ENCODE data around the gene GABRQ. TPM values are rescaled to one million over a fixed set of nuclear protein-coding genes. Genes with fewer than 3 reads are reported as not detected.

The GABRQ gene
- total RNA-seq, 5 donors from 2014 or later (not counting 1 experiment from before 2014, with no cell fraction given) = not detected

DNA sequence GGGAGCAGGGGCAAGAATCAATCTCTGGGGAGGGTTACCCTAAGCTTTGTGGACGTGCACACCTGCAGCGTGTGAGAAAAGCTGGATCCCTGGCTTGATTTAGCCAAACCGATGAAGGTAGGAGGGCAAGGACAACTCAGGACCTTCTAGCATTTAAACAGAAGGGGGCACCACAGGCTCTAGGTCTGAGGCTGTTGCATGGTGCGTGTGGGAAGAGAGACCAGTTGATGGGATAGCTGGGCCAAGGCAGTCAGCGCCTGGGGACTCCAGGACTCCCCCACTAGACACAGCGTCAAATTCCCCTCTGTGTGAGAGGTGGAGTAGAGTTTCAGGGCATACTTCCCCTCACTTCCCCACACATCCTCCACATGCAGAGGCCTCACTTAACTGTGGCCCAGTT lies 4.3 kb downstream of the GABRQ start:
- peaks cover 0 to 4% of the 10 kb centered on the region in 2 experiments for H3K4me1 ChIP-seq (ENCODE audit: control insufficient read depth in 1 of 2, extremely low read depth in 1 of 2, insufficient read depth in 2 of 2, low read length in 2 of 2)
- Mint-ChIP-seq H3K4me3 (no peak overlapping the region), H3K4me1 (no peaks in the 10 kb centered on the region), H3K9me3 (no peaks in the 10 kb centered on the region), H3K27ac (no peak overlapping the region), H3K27me3 (peaks cover 10 to 14% of the 10 kb centered on the region in 2 donors), H3K36me3 (no peaks in the 10 kb centered on the region)
- ChIA-PET CTCF (no interaction called here), POLR2A (no interaction called here)
- H3K27me3 ChIP-seq (replicated peaks in 1 of 2; ENCODE audit: control insufficient read depth in 2 of 2, extremely low read depth in 1 of 2, insufficient read depth in 2 of 2, low read length in 1 of 2) = peaks cover 0 to 22% of the 10 kb centered on the region in 2 experiments
- H3K36me3 ChIP-seq (ENCODE audit: control insufficient read depth in 2 of 2, extremely low read depth in 1 of 2, insufficient read depth in 1 of 2, low read length in 1 of 2) = no peaks in the 10 kb centered on the region
- no peak overlapping the region for H3K4me3 ChIP-seq (ENCODE audit: control insufficient read depth in 1 of 2, extremely low read depth in 1 of 2, low read length in 1 of 2)
- H3K9me3 ChIP-seq = no peaks in the 10 kb centered on the region
- DNase-seq (no peak), ATAC-seq (replicated peaks in 1 of 4) (no peak)
- no peak overlapping the region for H3K27ac ChIP-seq (ENCODE audit: low read length)
- WGBS (ENCODE audit: insufficient coverage) = no CpG with 5 or more reads among the region's 6 CpGs

GRCh38 chrX:152642931-152643564 lies 5.4 kb downstream of the GABRQ start:
- H3K27ac Mint-ChIP-seq = no peak overlapping the region
- no peak overlapping the region for H3K27ac ChIP-seq (ENCODE audit: low read length)
- no peaks in the 10 kb centered on the region for H3K36me3 ChIP-seq (ENCODE audit: control insufficient read depth in 2 of 2, extremely low read depth in 1 of 2, insufficient read depth in 1 of 2, low read length in 1 of 2)
- peaks cover 0 to 15% of the 10 kb centered on the region in 2 experiments for H3K27me3 ChIP-seq (replicated peaks in 1 of 2; ENCODE audit: control insufficient read depth in 2 of 2, extremely low read depth in 1 of 2, insufficient read depth in 2 of 2, low read length in 1 of 2)
- no peak overlapping the region for H3K4me3 ChIP-seq (ENCODE audit: control insufficient read depth in 1 of 2, extremely low read depth in 1 of 2, low read length in 1 of 2)
- H3K4me1 Mint-ChIP-seq = no peaks in the 10 kb centered on the region
- ATAC-seq (replicated peaks in 1 of 4) (no peak), DNase-seq (no peak)
- no peaks in the 10 kb centered on the region for H3K9me3 Mint-ChIP-seq
- CTCF ChIA-PET = no interaction called here
- H3K27me3 Mint-ChIP-seq = peaks cover 6 to 9% of the 10 kb centered on the region in 2 donors
- H3K36me3 Mint-ChIP-seq = no peaks in the 10 kb centered on the region
- H3K4me1 ChIP-seq (ENCODE audit: control insufficient read depth in 1 of 2, extremely low read depth in 1 of 2, insufficient read depth in 2 of 2, low read length in 2 of 2) = peaks cover 0 to 1% of the 10 kb centered on the region in 2 experiments
- POLR2A ChIA-PET = no interaction called here
- no peak overlapping the region for H3K4me3 Mint-ChIP-seq
- H3K9me3 ChIP-seq = no peaks in the 10 kb centered on the region
- WGBS (ENCODE audit: insufficient coverage) = no CpG with 5 or more reads among the region's 11 CpGs

DNA sequence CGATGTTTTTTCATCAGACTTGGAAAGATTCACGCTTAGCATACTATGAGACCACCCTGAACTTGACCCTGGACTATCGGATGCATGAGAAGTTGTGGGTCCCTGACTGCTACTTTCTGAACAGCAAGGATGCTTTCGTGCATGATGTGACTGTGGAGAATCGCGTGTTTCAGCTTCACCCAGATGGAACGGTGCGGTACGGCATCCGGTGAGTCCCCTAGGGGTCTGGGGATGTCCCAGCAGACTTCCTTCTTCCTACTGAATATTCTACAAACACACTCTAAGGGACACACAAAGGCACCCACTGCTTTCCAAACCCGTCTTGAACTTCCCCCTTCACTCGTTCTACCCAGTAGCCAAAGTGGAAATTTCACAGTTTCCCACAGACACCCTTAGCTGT lies 9.3 kb downstream of the GABRQ start:
- POLR2A ChIA-PET = no interaction called here
- ATAC-seq (replicated peaks in 1 of 4) (no peak), DNase-seq (no peak)
- Mint-ChIP-seq H3K4me3 (no peak overlapping the region), H3K27me3 (peaks cover 8% of the 10 kb centered on the region in 2 donors), H3K27ac (no peak overlapping the region), H3K4me1 (no peaks in the 10 kb centered on the region), H3K9me3 (no peaks in the 10 kb centered on the region), H3K36me3 (no peaks in the 10 kb centered on the region)
- Histone ChIP-seq H3K9me3 (no peaks in the 10 kb centered on the region), H3K4me3 (ENCODE audit: control insufficient read depth in 1 of 2, extremely low read depth in 1 of 2, low read length in 1 of 2) (no peak overlapping the region), H3K27me3 (replicated peaks in 1 of 2; ENCODE audit: control insufficient read depth in 2 of 2, extremely low read depth in 1 of 2, insufficient read depth in 2 of 2, low read length in 1 of 2) (no peaks in the 10 kb centered on the region), H3K27ac (ENCODE audit: low read length) (no peak overlapping the region), H3K4me1 (ENCODE audit: control insufficient read depth in 1 of 2, extremely low read depth in 1 of 2, insufficient read depth in 2 of 2, low read length in 2 of 2) (no peaks in the 10 kb centered on the region), H3K36me3 (ENCODE audit: control insufficient read depth in 2 of 2, extremely low read depth in 1 of 2, insufficient read depth in 1 of 2, low read length in 1 of 2) (no peaks in the 10 kb centered on the region)
- WGBS (ENCODE audit: insufficient coverage) = 78% methylated on average over 5 of the region's 12 CpGs
- CTCF ChIA-PET = interaction anchor here in 1 of 2 donors (1.2 kb wide), 1 partner anchor 14 kb away, joined by 5 read pairs; no protein-coding TSS in a partner anchor

DNA sequence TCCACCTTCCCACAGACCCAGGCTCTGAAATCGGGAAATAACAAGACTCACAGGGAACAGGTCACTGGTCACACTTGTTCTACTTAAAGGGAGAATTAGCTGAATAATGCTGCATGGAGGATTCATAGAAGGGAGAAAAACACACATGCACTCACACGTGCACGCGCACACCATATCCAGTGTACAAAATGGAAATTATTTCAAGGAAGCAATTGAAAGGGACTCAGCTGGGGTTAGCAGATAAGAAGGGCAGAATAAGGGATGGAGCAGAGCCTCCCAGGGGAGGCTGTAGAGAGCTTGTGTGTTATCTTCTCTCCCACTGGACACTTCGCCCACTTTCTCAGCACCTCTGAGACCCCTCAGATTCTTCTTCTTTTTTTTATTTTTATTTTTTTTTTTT lies 10.3 kb downstream of the GABRQ start:
- DNase-seq (no peak), ATAC-seq (replicated peaks in 1 of 4) (no peak)
- H3K27me3 ChIP-seq (replicated peaks in 1 of 2; ENCODE audit: control insufficient read depth in 2 of 2, extremely low read depth in 1 of 2, insufficient read depth in 2 of 2, low read length in 1 of 2) = peaks cover 0 to 2% of the 10 kb centered on the region in 2 experiments
- H3K27ac ChIP-seq (ENCODE audit: low read length) = no peak overlapping the region
- Mint-ChIP-seq H3K27me3 (peaks cover 8% of the 10 kb centered on the region in 2 donors), H3K27ac (no peak overlapping the region), H3K4me3 (no peak overlapping the region), H3K4me1 (no peaks in the 10 kb centered on the region), H3K9me3 (no peaks in the 10 kb centered on the region), H3K36me3 (no peaks in the 10 kb centered on the region)
- no peak overlapping the region for H3K4me3 ChIP-seq (ENCODE audit: control insufficient read depth in 1 of 2, extremely low read depth in 1 of 2, low read length in 1 of 2)
- no peaks in the 10 kb centered on the region for H3K9me3 ChIP-seq
- ChIA-PET POLR2A (no interaction called here), CTCF (interaction anchor here in 1 of 2 donors (1.2 kb wide), 1 partner anchor 15 kb away, joined by 5 read pairs; no protein-coding TSS in a partner anchor)
- WGBS (ENCODE audit: insufficient coverage) = no CpG with 5 or more reads among the region's 5 CpGs
- no peaks in the 10 kb centered on the region for H3K4me1 ChIP-seq (ENCODE audit: control insufficient read depth in 1 of 2, extremely low read depth in 1 of 2, insufficient read depth in 2 of 2, low read length in 2 of 2)
- H3K36me3 ChIP-seq (ENCODE audit: control insufficient read depth in 2 of 2, extremely low read depth in 1 of 2, insufficient read depth in 1 of 2, low read length in 1 of 2) = no peaks in the 10 kb centered on the region

GRCh38 chrX:152652060-152652459 lies 14.4 kb downstream of the GABRQ start:
- H3K27me3 ChIP-seq (replicated peaks in 1 of 2; ENCODE audit: control insufficient read depth in 2 of 2, extremely low read depth in 1 of 2, insufficient read depth in 2 of 2, low read length in 1 of 2) = peaks cover 0 to 2% of the 10 kb centered on the region in 2 experiments
- no CpG with 5 or more reads among the region's 6 CpGs for WGBS (ENCODE audit: insufficient coverage)
- DNase-seq (no peak), ATAC-seq (replicated peaks in 1 of 4) (no peak)
- H3K4me1 Mint-ChIP-seq = no peaks in the 10 kb centered on the region
- H3K4me3 ChIP-seq (ENCODE audit: control insufficient read depth in 1 of 2, extremely low read depth in 1 of 2, low read length in 1 of 2) = no peak overlapping the region
- POLR2A ChIA-PET = no interaction called here
- H3K36me3 ChIP-seq (ENCODE audit: control insufficient read depth in 2 of 2, extremely low read depth in 1 of 2, insufficient read depth in 1 of 2, low read length in 1 of 2) = no peaks in the 10 kb centered on the region
- no peak overlapping the region for H3K27ac Mint-ChIP-seq
- no peak overlapping the region for H3K27ac ChIP-seq (ENCODE audit: low read length)
- CTCF ChIA-PET = interaction anchor here in 1 of 2 donors (0.5 kb wide), 1 partner anchor 887 kb away, joined by 3 read pairs; no protein-coding TSS in a partner anchor
- H3K4me1 ChIP-seq (ENCODE audit: control insufficient read depth in 1 of 2, extremely low read depth in 1 of 2, insufficient read depth in 2 of 2, low read length in 2 of 2) = no peaks in the 10 kb centered on the region
- H3K27me3 Mint-ChIP-seq = peaks cover 17 to 31% of the 10 kb centered on the region in 2 donors
- H3K9me3 Mint-ChIP-seq = no peaks in the 10 kb centered on the region
- no peaks in the 10 kb centered on the region for H3K36me3 Mint-ChIP-seq
- no peak overlapping the region for H3K4me3 Mint-ChIP-seq
- H3K9me3 ChIP-seq = no peaks in the 10 kb centered on the region

DNA sequence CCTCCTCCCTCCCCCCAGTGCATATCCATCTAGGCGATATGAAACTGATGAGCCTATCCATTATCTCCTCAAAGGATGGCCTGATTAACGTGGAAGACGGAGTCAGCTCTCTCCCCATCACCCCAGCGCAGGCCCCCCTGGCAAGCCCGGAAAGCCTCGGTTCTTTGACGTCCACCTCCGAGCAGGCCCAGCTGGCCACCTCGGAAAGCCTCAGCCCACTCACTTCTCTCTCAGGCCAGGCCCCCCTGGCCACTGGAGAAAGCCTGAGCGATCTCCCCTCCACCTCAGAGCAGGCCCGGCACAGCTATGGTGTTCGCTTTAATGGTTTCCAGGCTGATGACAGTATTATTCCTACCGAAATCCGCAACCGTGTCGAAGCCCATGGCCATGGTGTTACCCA lies 14.8 kb downstream of the GABRQ start:
- CTCF ChIA-PET = no interaction called here
- Mint-ChIP-seq H3K36me3 (no peaks in the 10 kb centered on the region), H3K27me3 (peaks cover 17 to 31% of the 10 kb centered on the region in 2 donors), H3K27ac (no peak overlapping the region), H3K4me3 (no peak overlapping the region), H3K9me3 (no peaks in the 10 kb centered on the region), H3K4me1 (no peaks in the 10 kb centered on the region)
- H3K9me3 ChIP-seq = no peaks in the 10 kb centered on the region
- 95% methylated on average over 6 of the region's 16 CpGs for WGBS (ENCODE audit: insufficient coverage)
- POLR2A ChIA-PET = no interaction called here
- no peak overlapping the region for H3K27ac ChIP-seq (ENCODE audit: low read length)
- no peaks in the 10 kb centered on the region for H3K36me3 ChIP-seq (ENCODE audit: control insufficient read depth in 2 of 2, extremely low read depth in 1 of 2, insufficient read depth in 1 of 2, low read length in 1 of 2)
- no peak overlapping the region for H3K4me3 ChIP-seq (ENCODE audit: control insufficient read depth in 1 of 2, extremely low read depth in 1 of 2, low read length in 1 of 2)
- H3K27me3 ChIP-seq (replicated peaks in 1 of 2; ENCODE audit: control insufficient read depth in 2 of 2, extremely low read depth in 1 of 2, insufficient read depth in 2 of 2, low read length in 1 of 2) = peaks cover 0 to 2% of the 10 kb centered on the region in 2 experiments
- DNase-seq (no peak), ATAC-seq (replicated peaks in 1 of 4) (no peak)
- no peaks in the 10 kb centered on the region for H3K4me1 ChIP-seq (ENCODE audit: control insufficient read depth in 1 of 2, extremely low read depth in 1 of 2, insufficient read depth in 2 of 2, low read length in 2 of 2)
